ENCODE results near the gene RTP3.

The RTP3 gene

DNA sequence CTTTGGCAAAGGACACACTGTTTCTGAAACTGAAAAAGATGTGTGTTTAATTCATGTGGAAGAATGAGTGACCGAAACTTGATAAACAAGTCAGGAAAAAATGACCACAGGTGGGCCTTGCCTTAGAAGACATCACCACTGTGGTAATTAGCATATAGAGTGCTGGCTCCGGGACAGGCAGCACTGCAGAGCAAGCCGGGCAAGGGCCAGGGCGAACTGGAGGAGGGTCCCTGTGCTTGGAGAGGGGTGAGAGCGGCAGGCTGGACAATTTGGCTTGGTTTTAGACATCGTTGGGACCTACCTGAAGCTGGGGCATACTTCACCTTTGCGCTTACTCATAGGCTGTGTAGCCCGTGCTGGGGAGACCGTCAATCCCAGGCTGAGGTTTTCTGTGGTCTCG lies 8.2 kb downstream of the RTP3 start:
- DNase-seq (ENCODE audit: low read depth) = no peak
- H3K4me3 ChIP-seq (ENCODE audit: low read length) = no peak overlapping the region
- TF ChIP-seq, protein P1, sequence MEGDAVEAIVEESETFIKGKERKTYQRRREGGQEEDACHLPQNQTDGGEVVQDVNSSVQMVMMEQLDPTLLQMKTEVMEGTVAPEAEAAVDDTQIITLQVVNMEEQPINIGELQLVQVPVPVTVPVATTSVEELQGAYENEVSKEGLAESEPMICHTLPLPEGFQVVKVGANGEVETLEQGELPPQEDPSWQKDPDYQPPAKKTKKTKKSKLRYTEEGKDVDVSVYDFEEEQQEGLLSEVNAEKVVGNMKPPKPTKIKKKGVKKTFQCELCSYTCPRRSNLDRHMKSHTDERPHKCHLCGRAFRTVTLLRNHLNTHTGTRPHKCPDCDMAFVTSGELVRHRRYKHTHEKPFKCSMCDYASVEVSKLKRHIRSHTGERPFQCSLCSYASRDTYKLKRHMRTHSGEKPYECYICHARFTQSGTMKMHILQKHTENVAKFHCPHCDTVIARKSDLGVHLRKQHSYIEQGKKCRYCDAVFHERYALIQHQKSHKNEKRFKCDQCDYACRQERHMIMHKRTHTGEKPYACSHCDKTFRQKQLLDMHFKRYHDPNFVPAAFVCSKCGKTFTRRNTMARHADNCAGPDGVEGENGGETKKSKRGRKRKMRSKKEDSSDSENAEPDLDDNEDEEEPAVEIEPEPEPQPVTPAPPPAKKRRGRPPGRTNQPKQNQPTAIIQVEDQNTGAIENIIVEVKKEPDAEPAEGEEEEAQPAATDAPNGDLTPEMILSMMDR (IDR thresholded peaks at IDR 0.05; ENCODE audit: insufficient read depth, low read depth, low read length, missing control alignments) = no peak

DNA sequence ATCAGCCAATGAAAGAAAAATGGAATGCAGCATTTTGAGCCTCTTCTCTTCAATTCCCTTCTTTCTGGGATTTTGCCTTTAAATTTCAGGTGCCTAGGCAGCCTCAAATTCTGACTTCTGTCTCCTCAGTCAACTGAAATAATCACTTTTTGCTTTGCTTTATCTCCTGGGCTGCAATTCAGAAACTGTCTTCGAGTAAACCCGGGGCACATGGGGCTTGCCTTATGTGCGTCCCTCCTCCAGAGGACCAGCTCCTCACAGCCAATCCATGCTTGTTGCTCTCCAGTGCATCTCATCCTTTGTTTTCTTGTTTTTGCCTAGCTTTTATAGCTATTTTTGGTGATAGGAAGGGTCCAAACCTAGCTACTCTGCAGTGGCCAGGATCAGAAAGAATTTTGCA lies 8.8 kb downstream of the RTP3 start:
- TF ChIP-seq, protein P1 (IDR thresholded peaks at IDR 0.05; ENCODE audit: insufficient read depth, low read depth, low read length, missing control alignments) = no peak
- no peak for DNase-seq (ENCODE audit: low read depth)
- no peak overlapping the region for H3K4me3 ChIP-seq (ENCODE audit: low read length)

DNA sequence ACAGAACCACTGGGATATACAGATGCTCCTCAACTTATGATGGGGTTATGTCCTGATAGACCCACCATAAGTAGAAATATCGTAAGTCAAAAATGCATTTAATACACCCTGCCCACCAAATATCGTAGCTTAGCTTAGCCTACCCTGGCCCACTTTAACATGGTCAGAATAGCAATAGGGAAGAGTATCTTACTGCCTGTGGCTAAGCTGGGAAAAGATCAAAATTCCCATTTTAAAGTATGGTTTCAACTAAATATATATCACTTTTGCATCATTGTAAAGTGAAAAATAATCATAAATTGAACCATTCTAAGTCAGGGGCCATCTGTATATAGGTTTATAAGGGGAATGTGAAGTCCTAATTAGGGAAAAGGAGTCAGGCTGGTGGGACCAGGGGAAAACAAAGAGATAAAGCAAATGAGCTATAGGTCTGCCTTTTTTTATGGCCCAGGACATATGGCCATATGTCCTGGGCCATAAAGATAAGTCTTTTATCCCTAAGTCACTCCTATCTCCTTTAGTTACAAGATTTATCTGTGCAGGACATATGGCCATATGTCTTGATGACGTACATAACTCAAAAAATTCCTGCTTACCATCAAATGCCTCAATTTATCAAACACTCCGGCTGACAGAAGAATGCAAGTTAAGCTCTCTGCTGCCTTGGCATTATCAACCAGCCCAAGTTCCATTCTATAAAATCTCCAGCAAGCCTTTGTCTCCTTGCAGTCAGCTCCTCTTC lies 11.2 kb downstream of the RTP3 start:
- DNase-seq (ENCODE audit: low read depth) = no peak
- no peak overlapping the region for H3K4me3 ChIP-seq (ENCODE audit: low read length)
- TF ChIP-seq, protein P1 (IDR thresholded peaks at IDR 0.05; ENCODE audit: insufficient read depth, low read depth, low read length, missing control alignments) = no peak

DNA sequence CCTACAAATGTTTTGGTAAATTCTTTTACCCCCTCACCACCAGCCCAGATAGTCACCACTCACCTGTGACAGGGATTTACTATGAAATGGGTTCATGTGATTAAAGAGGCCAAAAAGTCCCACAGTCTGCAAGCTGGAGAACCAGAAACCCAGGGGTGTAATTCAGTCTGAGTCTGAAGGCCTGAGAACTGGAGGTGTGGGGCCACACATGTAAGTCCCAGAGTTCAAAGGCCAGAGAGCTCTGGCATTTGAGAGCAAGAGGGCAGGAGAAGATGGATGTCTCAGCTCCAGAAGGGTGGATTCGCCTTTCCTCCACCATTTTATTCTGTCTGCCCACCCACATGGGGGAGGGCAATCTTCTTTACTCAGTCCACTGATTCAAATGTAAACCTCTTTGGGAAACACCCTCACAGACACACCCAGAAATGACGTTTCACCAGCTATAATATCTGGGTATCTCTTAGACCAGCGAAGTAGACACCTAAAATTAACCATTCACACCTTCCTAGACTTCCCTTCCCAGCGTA lies 11.9 kb downstream of the RTP3 start:
- TF ChIP-seq, protein P1 (IDR thresholded peaks at IDR 0.05; ENCODE audit: insufficient read depth, low read depth, low read length, missing control alignments) = no peak
- DNase-seq (ENCODE audit: low read depth) = no peak
- H3K4me3 ChIP-seq (ENCODE audit: low read length) = no peak overlapping the region

DNA sequence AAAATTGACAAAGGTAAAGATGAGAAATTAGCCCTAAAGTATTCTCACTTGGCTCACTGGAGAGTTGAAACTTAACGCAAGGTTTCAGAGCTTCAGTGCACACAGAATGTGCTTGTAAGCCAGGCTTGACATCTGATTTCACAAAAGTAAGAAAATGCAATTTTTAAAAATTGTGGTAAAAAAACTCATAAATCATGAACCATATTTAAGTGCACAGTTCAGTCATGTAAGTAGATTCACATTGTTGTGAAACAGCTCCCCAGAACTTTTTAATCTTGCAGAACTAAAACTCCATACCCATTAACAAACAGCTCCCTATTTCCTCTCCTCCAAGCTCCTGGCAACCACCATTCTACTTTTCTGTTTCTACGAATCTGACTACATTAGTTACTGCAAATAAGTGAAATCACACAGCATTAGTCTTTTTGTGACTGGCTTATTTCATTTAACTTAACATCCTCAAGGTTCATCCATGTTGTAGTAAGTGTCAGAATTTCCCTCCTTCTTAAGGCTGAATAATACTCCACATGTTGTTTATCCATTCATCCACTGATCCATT lies 14.5 kb downstream of the RTP3 start:
- TF ChIP-seq, protein P1 (IDR thresholded peaks at IDR 0.05; ENCODE audit: insufficient read depth, low read depth, low read length, missing control alignments) = no peak
- no peak for DNase-seq (ENCODE audit: low read depth)
- no peak overlapping the region for H3K4me3 ChIP-seq (ENCODE audit: low read length)

DNA sequence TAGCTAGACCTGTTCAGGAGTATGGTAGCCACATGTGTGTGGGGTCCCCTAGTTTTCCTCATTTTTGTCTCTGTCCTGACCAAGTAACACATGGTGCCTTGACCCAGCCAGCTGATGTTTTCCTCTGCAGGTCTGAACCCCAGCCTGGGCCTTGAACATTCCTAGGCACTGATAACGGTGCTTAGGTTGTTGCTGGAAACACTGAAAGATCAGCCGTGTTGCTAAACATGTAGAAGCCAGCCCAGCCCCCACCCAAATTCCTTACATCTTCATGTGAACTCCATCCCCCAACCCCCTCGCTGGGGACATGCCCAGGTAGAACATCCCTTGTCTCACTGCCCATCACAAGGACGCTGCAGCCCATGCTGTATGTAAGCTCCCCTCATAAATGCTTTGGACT lies 18.7 kb downstream of the RTP3 start:
- TF ChIP-seq, protein P1 (IDR thresholded peaks at IDR 0.05; ENCODE audit: insufficient read depth, low read depth, low read length, missing control alignments) = no peak
- peak; percentile 12 for DNase-seq (ENCODE audit: low read depth)
- H3K4me3 ChIP-seq (ENCODE audit: low read length) = no peak overlapping the region
